NCI-H345 treated with DMSO at 0.1 percent for 48 hours (cell line): ENCODE data around the gene OSBPL6.
"Not testable (repeated sequence)": the region's sequence is repeated elsewhere in the genome, so short reads cannot be mapped to it uniquely, and the experiment has no call there.

ENCODE experiments used
- DNase-seq: peaks from one replicate; lab custom pipeline; 2025; ENCODE audit not compliant: unreplicated experiment; lab: John Stamatoyannopoulos, UW

The OSBPL6 gene

GRCh38 chr2:178197791-178198190, 3.5 kb downstream of the OSBPL6 start:
- DNase-seq, result no peak

GRCh38 chr2:178198441-178198840, 4.1 kb downstream of the OSBPL6 start:
- DNase-seq, result not testable (repeated sequence)

- no peak for DNase-seq
Measured at GRCh38 chr2:178199334-178199733, 5.0 kb downstream of the OSBPL6 start.

GRCh38 chr2:178200331-178200730, 6.0 kb downstream of the OSBPL6 start:
- DNase-seq, result no peak

GRCh38 chr2:178202927-178203326, 8.6 kb downstream of the OSBPL6 start:
- DNase-seq, result no peak

GRCh38 chr2:178204977-178205376, 10.7 kb downstream of the OSBPL6 start:
- no peak for DNase-seq

- DNase-seq, result no peak
Measured at GRCh38 chr2:178205853-178206521, 11.7 kb downstream of the OSBPL6 start.

- no peak for DNase-seq
Measured at GRCh38 chr2:178208336-178208735, 14.0 kb downstream of the OSBPL6 start.

- DNase-seq, result no peak
Measured at GRCh38 chr2:178208817-178209216, 14.5 kb downstream of the OSBPL6 start.

- DNase-seq, result no peak
Measured at GRCh38 chr2:178211460-178211859, 17.1 kb downstream of the OSBPL6 start.

- no peak for DNase-seq
Measured at GRCh38 chr2:178211943-178212342, 17.6 kb downstream of the OSBPL6 start.

- DNase-seq, result no peak
Measured at GRCh38 chr2:178213991-178214390, 19.7 kb downstream of the OSBPL6 start.

GRCh38 chr2:178219247-178219646, 24.9 kb downstream of the OSBPL6 start:
- DNase-seq, result no peak

GRCh38 chr2:178220814-178221213, 26.5 kb downstream of the OSBPL6 start:
- DNase-seq, result no peak

- no peak for DNase-seq
Measured at GRCh38 chr2:178221556-178221955, 27.2 kb downstream of the OSBPL6 start.

GRCh38 chr2:178223806-178224205, 29.5 kb downstream of the OSBPL6 start:
- no peak for DNase-seq

GRCh38 chr2:178225006-178225805, 30.9 kb downstream of the OSBPL6 start:
- no peak for DNase-seq

- no peak for DNase-seq
Measured at GRCh38 chr2:178227187-178227586, 32.9 kb downstream of the OSBPL6 start.

GRCh38 chr2:178229927-178230326, 35.6 kb downstream of the OSBPL6 start:
- no peak for DNase-seq

- DNase-seq, result no peak
Measured at GRCh38 chr2:178230396-178230795, 36.1 kb downstream of the OSBPL6 start.

- DNase-seq, result no peak
Measured at GRCh38 chr2:178233428-178233827, 39.1 kb downstream of the OSBPL6 start.

GRCh38 chr2:178234648-178235047, 40.3 kb downstream of the OSBPL6 start:
- no peak for DNase-seq
